ENCODE measurements around the gene TRAF3. TPM values are rescaled to one million over a fixed set of nuclear protein-coding genes. Genes with fewer than 3 reads are reported as not detected.

The TRAF3 gene
- total and polyA plus RNA-seq, 3 donors from 2014 or later: 24.3 to 38.8 (median 38.2) TPM

DNA sequence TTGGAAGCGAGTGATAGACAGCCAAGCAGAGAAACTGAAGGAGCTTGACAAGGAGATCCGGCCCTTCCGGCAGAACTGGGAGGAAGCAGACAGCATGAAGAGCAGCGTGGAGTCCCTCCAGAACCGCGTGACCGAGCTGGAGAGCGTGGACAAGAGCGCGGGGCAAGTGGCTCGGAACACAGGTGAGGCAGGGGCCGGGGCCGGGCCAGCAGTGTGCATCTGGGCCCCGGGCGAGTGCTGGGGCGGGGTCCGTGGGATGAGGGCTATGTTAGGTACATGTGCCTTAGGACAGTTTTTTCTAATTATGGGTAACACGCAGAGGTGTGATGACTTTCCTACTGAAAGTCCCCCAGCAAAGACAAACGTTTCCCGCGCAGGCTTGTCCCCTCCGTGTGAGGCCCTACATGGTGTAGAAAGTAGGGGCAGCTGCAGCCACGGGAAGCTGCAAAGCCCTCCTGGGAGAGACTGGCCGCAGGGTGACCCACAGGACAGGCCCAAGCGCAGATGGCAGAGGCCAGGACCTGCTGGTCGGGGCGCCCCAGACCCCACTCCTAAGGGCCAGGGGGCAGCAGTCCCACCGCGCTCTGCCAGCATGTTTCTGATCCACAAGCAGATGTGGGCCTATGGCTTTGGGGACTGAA lies 126.1 kb downstream of the TRAF3 start:
- H3K27ac ChIP-seq: no peak overlapping the region
- H3K4me1 ChIP-seq: peaks cover 4% of the 10 kb centered on the region
- intact Hi-C loops (cut with DNase I; ENCODE audit: low total_unique reads): no loop called here
- H3K27me3 ChIP-seq: no peaks in the 10 kb centered on the region
- no peaks in the 10 kb centered on the region for H3K9me3 ChIP-seq
- no peaks in the 10 kb centered on the region for H3K36me3 ChIP-seq (ENCODE audit: low read depth, missing control alignments)
- no peak for DNase-seq
- TF ChIP-seq POLR2A (IDR thresholded peaks at IDR 0.05): no peak
- TF ChIP-seq, protein P1, sequence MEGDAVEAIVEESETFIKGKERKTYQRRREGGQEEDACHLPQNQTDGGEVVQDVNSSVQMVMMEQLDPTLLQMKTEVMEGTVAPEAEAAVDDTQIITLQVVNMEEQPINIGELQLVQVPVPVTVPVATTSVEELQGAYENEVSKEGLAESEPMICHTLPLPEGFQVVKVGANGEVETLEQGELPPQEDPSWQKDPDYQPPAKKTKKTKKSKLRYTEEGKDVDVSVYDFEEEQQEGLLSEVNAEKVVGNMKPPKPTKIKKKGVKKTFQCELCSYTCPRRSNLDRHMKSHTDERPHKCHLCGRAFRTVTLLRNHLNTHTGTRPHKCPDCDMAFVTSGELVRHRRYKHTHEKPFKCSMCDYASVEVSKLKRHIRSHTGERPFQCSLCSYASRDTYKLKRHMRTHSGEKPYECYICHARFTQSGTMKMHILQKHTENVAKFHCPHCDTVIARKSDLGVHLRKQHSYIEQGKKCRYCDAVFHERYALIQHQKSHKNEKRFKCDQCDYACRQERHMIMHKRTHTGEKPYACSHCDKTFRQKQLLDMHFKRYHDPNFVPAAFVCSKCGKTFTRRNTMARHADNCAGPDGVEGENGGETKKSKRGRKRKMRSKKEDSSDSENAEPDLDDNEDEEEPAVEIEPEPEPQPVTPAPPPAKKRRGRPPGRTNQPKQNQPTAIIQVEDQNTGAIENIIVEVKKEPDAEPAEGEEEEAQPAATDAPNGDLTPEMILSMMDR (IDR thresholded peaks at IDR 0.05): no peak
- H3K4me3 ChIP-seq: no peak overlapping the region
- 91 to 97% methylated on average over 25 to 29 of the region's 29 CpGs for WGBS, 2 donors

DNA sequence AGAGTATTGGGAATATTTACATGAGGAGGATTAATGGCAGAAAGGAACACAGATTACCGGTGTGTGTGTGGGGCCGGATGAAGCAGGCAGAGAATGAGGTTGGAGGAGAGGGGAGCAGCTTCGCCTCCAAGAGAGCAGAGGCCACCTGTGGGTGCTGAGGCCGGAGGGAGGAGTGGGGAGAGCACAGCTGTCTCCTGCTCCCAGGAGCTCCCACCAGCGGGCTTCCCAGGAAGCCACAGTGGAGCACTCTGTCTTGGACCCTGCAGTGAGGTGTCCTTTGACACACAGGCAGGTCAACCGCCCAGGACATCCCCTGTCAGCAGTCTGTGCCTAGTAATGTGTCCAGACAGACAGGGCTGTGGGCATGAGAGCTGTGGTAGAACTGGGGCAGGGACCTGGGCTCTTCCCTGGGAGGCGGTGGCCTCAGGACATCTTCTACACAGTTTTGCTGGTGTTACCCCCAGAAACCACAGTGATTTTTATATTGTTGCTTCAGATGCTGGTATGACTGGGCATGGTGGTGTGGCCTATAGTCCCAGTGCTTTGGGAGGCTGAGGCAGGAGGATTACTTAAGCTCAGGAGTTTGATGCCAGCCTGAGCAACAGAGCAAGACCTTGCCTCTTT lies 126.8 kb downstream of the TRAF3 start:
- no peak for DNase-seq
- 94 to 95% methylated on average over 6 to 7 of the region's 7 CpGs for WGBS, 2 donors
- Histone ChIP-seq H3K9me3 (no peaks in the 10 kb centered on the region), H3K36me3 (ENCODE audit: low read depth, missing control alignments) (no peaks in the 10 kb centered on the region), H3K4me1 (peaks cover 4% of the 10 kb centered on the region), H3K4me3 (no peak overlapping the region), H3K27ac (no peak overlapping the region), H3K27me3 (no peaks in the 10 kb centered on the region)
- intact Hi-C loops (cut with DNase I; ENCODE audit: low total_unique reads): no loop called here
- TF ChIP-seq, protein P1 (IDR thresholded peaks at IDR 0.05): no peak
- TF ChIP-seq POLR2A (IDR thresholded peaks at IDR 0.05): no peak

DNA sequence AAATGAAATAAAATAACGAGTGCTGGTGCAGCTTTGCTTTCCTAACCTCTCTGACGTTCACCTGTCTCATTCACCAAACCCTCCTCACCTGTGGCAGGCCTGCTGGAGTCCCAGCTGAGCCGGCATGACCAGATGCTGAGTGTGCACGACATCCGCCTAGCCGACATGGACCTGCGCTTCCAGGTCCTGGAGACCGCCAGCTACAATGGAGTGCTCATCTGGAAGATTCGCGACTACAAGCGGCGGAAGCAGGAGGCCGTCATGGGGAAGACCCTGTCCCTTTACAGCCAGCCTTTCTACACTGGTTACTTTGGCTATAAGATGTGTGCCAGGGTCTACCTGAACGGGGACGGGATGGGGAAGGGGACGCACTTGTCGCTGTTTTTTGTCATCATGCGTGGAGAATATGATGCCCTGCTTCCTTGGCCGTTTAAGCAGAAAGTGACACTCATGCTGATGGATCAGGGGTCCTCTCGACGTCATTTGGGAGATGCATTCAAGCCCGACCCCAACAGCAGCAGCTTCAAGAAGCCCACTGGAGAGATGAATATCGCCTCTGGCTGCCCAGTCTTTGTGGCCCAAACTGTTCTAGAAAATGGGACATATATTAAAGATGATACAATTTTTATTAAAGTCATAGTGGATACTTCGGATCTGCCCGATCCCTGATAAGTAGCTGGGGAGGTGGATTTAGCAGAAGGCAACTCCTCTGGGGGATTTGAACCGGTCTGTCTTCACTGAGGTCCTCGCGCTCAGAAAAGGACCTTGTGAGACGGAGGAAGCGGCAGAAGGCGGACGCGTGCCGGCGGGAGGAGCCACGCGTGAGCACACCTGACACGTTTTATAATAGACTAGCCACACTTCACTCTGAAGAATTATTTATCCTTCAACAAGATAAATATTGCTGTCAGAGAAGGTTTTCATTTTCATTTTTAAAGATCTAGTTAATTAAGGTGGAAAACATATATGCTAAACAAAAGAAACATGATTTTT lies 128.2 kb downstream of the TRAF3 start:
- Histone ChIP-seq H3K4me1 (peaks cover 4% of the 10 kb centered on the region), H3K36me3 (ENCODE audit: low read depth, missing control alignments) (no peaks in the 10 kb centered on the region), H3K27ac (no peak overlapping the region), H3K27me3 (no peaks in the 10 kb centered on the region), H3K9me3 (no peaks in the 10 kb centered on the region), H3K4me3 (no peak overlapping the region)
- TF ChIP-seq, protein P1 (IDR thresholded peaks at IDR 0.05): no peak
- no peak for TF ChIP-seq POLR2A (IDR thresholded peaks at IDR 0.05)
- intact Hi-C loops (cut with DNase I; ENCODE audit: low total_unique reads): no loop called here
- 94 to 96% methylated on average over 38 of the region's 38 CpGs for WGBS, 2 donors
- DNase-seq: no peak

DNA sequence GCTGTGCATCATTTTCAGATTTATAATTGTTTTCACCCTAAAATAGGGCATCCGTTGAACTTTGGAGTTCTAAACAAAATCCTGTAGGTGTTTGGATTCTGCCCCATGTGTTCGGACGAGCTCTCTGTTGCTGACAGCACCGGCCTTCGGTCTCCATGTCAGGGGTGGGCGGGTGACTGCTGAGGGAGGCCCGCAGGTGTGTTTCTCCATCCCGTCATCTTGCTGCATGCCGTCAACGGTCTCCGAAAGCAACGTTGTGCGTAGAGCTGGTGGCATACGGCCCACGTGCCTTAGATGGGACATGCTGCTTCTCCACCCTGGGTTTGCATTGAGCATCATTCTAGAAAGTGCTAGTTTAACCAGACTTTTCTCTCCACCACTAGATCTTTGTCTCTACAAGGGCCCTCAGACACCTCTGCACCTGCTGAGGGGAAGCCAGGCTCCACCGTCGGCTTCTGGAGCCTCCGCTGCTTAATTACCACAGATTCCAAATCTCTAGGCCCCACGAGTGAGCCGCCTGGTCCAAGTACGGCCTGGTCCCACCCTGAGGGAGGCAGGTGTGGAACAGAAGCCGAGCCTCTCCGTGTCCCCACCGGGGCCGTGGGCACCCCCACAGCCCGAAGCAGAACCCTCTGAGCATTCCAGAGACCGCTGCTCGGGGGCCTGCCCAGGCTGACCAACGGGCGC lies 129.5 kb downstream of the TRAF3 start:
- Histone ChIP-seq H3K9me3 (no peaks in the 10 kb centered on the region), H3K27ac (no peak overlapping the region), H3K4me1 (no peaks in the 10 kb centered on the region), H3K36me3 (ENCODE audit: low read depth, missing control alignments) (no peaks in the 10 kb centered on the region), H3K27me3 (no peaks in the 10 kb centered on the region), H3K4me3 (no peak overlapping the region)
- 95 to 96% methylated on average over 21 to 30 of the region's 30 CpGs for WGBS, 2 donors
- no peak for TF ChIP-seq POLR2A (IDR thresholded peaks at IDR 0.05)
- TF ChIP-seq, protein P1 (IDR thresholded peaks at IDR 0.05): no peak
- intact Hi-C loops (cut with DNase I; ENCODE audit: low total_unique reads): no loop called here
- no peak for DNase-seq
